ENCODE results near the gene SPAG16.

- TF ChIP-seq CTCF (IDR thresholded peaks at IDR 0.05) (no peak), EZH2 (IDR thresholded peaks at IDR 0.05; ENCODE audit: borderline replicate concordance, insufficient read depth, low read depth, low read length, poor library complexity, severe bottlenecking) (no peak)
Observed at GRCh38 chr2:214203744-214204289, 919.6 kb downstream of the SPAG16 start.

Measured in B cell (primary cell).